HG02884 (cell line): Measurements from ENCODE around the gene PACSIN2.

ENCODE experiments used
- ATAC-seq: cut with Tn5 transposase; IDR thresholded peaks from one replicate; pipeline ENCODE4 v1.9.1; 2021; ENCODE audit warnings: mild to moderate bottlenecking, moderate library complexity; ENCODE audit not compliant: unreplicated experiment

Gene PACSIN2

DNA sequence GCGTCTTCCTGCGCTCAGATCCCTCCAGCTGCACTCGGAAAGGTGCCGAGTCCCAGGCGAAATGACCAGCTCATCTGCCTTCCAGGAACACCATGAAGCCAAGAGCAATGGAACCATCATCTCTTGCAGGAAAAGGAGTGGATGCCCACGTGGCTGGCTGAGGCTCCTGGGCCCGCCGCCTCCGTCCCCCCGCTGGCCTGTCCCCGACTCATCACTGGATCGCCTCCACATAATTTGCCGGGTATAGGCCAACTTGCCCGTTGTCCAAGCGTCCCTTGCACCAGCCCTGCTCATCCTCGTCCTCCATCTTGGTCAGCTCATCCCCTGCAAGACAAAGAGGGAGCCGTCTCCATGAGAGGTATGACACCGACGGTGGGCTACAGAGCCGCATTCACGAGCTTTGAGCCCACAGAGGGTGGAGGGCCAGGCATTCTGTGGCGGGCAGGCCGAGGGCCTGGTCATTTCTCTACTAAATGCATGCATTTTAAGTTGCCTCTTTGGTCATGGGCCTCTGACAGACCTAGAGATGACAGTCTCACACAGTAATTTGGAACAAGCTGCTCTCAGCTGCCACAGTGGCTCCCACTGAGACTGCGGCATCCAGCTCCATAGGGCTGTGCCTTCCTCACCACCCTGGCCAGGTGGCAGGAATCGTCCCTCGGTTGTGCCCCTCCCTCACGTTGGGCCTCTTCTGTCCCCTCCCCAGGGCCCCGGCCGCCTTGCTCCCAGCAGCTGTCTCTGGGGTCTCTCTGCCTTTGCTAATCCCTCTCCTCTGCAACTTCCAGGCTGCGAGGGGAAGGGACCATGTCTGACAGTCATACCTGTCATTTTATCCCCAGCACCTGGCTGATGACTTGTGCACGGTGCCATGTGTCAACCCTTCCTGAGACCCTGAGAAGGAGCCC is 143.6 kb downstream of the PACSIN2 start:
- ATAC-seq, result no peak

DNA sequence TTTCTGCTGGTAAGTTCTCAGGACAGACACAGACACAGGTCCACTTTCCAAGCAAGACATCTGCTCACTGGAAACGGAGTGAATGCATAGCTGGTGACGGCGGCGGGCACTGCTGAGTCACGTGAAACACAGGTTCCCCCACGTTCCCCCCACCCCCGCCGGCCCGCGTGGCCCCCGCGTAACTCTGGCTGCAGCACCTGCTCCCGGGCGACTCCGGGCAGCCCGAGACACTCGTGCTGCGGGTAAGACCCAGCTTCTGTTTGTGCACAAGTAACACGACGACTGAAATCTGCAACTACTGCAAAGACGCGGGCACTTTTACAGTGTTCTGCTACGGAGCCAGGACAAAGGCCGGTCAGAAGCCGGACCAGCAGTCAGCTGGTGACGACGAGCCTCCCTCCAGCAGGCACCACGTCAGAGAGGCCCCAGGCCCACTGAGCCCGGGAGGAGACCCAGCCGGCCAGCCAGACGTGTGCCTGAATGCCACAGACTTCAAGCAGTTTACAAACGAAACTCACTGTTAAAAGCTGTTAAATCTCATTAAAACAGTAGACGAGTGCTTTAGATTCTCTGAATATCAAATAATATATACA is 145.0 kb downstream of the PACSIN2 start:
- ATAC-seq, result no peak

DNA sequence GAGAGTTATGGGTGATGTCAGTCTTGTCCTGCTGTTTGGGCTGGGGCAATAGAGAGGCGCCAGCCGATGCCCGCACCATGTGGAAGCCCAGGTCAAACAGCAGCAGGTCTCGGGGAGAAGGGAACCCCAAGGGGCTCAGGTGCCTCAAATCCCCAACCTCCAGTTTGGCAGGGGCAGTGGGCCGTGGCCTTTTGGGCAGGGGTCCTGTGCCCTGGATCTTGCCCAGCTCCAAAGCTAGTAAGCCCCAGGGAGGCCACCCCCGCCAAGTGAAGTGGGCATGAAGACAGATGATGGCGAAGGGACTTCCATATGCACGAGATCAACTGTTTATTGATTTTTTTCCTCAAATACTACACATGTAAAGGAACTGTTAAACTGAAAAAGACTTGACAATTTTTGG is 145.5 kb downstream of the PACSIN2 start:
- no peak for ATAC-seq

DNA sequence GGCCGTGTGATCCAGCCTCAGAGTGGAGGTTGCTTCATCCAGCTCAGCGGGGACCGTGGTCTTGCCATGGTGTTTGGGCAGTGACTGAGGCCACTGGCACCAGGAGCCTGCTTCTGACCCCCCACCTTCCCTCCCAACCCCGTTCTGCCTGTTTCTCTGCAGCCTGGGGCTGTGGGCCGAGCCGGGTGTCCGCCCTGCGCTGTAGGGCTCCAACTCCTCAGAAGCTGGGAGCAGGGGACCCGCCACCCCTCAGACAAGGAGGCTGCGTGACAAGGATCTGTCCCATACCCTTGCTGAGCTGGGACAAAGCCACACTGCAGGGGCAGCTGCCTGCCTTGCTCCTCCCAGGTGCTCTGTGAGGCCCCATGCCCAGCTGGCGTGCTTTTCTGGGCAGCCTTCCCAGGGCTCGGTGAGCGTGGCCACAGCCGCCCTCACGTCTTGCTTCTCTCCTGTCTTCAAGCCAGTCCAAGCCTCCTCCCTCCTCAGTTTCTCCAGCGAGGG is 146.1 kb downstream of the PACSIN2 start:
- ATAC-seq, result no peak

DNA sequence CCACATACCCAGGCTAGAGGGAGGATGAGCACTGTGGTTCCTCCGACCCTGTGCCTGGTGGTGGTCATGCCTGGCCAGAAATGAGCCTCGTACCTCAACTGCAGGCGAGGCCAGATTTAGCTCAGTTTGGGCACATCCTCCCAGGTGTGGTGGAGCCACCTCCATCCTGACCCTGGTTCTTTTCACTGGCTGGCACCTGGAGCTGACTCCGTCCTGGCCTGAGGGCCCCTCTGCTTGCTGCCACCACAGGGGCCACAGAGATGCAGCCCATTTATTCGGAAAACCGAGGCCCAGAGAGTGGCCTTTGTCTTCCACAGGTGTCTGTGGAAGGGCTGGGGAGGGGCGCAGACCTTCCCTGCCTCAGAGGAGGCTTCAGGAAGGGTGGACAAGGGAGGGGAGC is 148.8 kb downstream of the PACSIN2 start:
- ATAC-seq, result no peak

DNA sequence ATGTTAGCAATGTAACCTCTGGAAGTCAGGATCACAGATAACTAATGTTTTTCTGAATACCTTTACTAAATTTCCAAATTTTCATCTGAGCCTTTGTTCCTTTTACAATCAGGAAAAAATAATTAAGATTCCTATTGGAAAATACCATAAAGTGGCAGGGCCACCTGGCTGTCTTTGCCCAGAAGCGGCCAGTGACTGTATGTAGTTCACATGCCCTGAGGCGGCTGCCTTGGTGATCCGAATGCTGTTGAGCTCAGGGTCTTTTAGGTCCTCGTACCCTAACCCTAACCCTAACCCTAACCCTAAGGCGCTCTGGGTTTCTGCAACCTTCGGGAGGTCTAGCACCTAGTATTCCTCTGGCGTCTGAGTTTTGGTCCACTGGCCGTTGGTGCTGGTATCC is 149.4 kb downstream of the PACSIN2 start:
- ATAC-seq, result no peak

DNA sequence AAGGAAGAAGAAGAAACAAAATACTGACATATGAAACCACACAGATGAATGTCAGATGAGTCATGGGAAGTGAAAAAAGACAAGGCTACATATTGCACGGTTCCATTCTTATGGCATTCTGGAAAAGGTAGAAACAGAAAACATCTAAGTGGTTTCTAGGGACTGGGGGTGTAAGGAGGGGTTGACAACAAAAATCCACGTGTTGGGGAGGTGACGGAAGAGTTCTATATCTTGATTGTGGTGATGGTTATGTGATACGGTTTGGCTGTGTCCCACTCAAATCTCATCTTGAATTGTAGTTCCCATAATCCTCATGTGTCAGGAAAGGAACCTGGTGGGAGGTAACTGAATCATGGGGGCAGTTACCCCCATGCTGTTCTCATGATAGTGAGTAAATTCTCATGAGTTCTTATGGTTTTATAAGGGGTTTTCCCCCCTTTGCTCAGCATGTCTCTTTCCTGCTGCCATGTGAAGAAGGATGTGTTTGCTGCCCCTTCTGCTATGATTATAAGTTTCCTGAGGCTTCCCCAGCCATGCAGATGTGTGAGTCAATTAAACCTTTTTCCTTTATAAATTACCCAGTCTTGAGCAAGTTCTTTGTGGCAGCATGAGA is 151.5 kb downstream of the PACSIN2 start:
- ATAC-seq, result no peak

DNA sequence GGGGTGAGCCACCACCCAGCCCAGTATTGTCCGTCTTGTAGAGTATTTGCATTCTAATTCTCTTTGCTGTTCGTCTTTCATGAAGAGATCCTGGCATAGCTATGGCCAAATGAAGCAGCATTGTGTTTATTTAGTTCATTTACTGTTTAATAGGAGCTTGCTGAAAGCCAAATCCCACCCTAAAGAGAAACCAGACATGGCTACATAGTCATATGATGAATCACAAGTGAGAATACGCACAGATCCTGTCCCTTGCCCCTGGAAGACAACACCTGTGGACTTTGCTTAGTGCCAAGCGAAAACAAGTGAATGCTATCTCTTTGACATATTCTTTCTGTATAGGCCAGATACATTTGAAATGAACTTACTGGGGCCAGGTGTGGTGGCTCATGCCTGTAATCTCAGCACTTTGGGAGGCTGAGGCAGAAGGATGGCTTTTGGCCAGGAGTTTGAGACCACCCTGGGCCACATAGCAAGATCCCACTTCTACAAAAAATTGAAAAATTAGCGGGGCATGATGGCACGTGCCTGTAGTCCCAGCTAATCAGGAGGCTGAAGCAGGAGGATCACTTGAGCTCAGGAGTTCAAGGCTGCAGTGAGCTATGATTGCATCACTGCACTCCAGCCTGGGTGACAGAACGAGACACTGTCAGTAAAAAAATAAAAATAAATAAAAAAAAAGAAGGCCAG is 152.8 kb downstream of the PACSIN2 start:
- ATAC-seq, result no peak

DNA sequence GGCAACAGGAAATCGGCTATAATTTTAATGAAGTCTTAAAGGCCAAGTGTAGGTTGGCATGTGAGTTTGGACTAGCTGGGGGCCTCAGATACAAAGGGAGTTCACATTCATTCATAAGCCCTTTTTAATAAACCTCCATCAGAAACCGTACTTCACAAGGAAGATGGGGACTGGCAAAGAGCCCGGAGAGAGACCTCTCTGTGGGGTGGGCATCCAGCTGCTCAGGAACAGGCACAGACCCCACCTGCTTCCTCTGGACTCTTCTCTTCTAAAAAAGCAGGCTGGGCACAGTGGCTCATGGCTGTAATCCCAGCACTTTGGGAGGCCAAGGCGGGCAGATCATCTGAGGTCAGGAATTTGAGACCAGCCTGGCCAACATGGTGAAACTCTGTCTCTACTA is 154.0 kb downstream of the PACSIN2 start:
- ATAC-seq, result no peak

DNA sequence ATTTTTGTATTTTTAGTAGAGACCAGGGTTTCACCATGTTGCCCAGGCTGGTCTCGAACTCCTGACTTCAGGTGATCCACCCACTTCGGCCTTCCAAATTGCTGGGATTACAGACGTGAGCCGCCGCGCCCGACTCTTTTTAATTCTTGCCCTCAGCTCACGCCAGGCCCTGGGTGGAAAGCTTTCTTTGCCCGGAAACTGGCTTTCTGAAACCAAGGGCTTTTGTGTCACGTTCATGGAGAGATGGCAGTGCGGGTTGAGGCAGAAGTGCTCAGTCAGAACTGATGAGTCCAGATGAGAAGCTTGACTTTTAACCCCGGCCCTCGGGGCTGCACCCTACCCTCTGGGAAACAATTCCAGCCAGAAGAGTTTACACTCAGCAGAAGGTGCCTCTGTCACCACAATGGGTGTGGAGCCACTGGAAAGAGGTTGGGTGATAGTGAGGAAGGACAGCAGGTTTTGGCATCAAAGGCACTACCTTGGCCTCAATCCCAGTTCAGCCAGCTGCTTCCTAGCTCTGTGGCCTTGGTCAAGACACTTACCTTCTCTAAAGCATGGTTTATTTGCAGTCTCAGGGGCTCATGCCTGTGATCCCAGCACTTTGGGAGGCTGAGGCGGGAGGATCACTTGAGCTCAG is 157.0 kb downstream of the PACSIN2 start:
- no peak for ATAC-seq

DNA sequence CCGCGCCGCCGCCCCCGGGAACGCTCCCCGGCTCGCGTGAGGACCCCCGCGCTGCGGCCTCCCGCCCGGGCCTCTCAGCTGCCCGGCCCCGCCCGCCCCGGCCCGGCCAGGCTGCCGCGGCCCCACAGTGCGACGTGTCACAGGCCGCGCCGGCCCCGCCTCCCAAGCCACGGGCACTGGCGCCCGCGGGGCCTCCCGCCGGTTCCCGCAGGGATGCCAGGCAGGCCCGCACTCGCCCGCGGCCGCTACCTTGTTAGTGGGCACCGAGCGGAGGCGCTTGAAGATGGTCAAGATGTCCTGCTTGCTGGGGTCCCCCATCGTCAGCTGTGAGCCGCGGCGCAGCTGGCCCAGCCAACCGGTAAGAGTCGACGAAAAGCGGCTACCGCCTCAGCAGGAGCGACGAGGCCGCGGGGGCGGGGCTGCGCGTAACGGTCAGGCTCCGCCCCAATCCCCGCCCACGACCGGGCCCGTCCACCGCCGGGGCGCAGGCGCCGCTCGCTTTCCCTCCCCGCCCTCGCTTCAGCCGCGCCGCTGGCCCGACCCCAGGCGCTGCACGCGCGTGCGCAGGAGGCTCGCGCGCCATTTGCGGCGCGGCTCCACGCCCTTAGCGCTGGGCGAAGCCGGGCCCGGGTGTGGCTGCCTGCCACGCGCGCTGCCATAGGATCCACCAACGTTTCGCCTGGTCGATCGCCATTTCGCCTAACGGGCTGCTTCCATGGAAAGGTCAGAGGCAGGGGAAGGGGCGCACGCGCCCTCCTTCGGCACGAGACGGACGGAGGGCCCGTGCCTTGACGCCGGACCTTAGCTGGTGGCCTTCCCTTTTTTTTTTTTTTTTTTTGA is 157.9 kb downstream of the PACSIN2 start, which contains the start of gene ARFGAP3:
Gene ARFGAP3, minus strand, starts transcription at position 409 of the 840 bp plus-strand sequence. Its CDS starts 91 bp downstream, at position 318.
- peak; percentile 73 for ATAC-seq

DNA sequence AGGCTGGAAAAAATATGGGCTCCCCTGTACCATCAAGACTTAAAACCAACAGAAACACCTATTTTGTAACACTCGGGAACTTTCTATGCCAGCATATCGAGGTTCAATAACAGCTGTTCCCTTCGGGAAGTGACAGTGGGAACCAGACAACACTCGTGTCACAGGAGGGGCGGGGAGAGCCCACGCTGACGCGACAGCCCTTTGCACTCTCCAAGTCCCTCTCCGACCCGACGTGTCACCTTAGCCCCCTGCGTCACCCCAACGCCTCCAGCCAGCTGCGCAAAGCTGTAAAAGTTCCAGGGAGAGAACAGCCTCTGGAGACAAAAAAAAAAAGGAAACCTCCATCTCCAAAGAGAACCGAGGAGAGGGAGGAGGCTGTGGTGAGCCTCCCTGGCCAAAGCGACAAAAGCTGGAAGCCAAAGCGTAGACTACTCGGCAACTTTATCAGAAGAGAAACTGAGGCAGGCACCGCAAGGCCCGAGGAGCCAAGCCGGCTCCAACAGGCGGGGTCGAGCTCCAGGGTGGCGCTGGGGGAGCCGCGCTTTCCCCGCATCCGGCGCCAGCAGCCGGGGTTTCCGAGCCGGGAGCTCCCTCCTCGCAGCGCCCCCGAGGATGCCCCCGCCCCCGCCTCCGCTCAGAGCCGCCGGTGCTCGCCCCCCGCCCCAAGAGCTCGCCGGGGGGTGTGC is 158.6 kb downstream of the PACSIN2 start:
- peak; percentile 21 for ATAC-seq

DNA sequence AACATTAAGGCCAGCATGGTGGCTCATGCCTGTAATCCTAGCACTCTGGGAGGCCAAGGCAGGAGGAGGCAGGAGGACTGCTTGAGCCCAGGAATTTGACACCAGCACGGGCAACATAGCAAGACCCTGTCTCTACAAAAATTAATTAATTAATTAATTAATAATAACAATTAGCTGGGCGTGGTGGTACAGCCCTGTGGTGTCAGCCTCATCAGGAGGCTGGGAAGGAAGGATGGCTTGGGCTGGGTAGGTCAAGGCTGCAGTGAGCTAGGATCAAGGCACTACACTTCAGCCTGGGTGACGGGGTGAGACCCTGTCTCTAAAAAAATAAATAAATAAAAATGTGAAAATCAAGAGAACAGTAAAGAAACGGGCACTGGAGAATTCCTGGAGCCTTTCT is 159.2 kb downstream of the PACSIN2 start:
- ATAC-seq, result no peak

DNA sequence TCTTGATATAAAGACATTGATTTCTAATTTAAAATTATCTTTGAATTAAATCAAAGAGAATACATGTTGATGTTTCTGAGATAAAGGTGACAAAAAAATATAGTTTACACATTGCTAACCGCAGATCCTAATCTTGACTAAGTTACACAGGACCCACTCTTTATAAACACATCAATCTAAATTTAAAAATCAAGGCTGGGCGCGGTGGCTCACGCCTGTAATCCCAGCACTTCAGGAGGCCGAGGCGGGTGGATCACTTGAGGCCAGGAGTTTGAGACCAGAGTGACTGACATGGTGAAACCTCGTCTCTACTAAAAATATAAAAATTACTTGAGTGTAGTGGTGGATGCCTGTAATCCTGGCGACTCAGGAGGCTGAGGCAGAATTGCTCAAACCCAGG is 159.7 kb downstream of the PACSIN2 start:
- no peak for ATAC-seq

DNA sequence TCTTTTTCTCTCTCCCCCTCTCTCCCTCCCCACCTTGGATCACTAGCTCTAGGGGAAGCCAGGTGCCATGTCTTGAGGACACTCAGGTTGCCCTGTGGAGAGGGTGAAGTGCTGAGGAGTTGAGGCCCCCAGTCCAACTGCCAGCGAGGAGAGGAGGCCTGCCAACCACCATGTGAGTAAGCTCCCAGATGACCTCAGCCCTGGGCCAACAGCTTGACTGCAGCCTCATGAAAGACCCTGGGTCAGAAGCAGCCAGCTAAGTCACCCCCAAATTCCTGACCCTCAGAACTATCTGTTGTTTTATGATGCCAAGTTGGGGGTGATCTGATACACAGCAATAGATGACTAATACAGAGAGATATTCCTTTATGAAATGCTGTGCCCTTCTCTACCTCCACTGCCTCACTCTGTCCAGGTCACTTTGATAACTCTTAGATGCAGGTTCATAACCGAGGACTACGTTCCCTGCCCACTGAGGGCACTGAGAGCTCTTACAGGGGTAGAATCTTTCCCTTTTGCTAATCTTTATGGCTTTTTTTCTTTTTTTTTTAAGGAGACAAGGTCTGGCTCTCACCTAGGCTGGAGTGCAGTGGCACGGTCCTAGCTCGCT is 165.9 kb downstream of the PACSIN2 start:
- ATAC-seq, result no peak

DNA sequence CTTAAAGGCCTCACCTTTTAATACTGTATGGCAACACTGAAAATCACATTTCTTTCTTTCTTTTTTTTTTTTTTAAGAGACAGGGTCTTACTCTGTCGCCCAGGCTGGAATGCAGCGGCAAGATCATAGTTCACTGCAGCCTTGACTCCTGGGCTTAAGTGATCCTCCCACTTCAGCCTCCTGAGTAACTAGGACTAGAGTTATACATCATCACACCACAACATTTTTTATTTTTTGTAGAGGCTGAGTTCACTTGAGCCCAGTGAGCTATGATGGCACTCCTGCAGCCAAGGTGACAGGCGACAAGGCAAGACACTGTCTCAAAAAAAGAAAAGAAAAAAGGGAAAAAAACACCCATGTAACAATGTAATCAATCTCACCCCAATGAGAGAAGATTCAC is 167.8 kb downstream of the PACSIN2 start:
- ATAC-seq, result no peak

DNA sequence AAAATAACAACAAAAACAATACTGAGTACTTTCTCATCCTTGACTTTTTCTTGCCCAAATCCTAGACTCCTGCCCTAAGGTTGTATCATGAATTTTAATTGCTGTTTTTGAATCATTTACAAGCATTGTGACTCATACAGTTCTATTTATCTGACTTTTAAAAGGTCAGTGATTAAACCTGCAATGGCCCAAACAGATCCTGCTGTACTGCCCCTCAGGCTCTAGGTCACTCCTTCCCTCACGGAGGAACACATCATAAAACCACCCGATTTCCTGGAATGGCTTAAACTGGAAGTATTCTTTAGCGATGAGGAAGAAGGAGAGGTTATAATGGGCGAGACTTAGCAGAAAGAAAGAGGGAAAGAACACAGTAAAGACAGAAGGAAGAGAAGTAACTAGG is 170.2 kb downstream of the PACSIN2 start:
- no peak for ATAC-seq

DNA sequence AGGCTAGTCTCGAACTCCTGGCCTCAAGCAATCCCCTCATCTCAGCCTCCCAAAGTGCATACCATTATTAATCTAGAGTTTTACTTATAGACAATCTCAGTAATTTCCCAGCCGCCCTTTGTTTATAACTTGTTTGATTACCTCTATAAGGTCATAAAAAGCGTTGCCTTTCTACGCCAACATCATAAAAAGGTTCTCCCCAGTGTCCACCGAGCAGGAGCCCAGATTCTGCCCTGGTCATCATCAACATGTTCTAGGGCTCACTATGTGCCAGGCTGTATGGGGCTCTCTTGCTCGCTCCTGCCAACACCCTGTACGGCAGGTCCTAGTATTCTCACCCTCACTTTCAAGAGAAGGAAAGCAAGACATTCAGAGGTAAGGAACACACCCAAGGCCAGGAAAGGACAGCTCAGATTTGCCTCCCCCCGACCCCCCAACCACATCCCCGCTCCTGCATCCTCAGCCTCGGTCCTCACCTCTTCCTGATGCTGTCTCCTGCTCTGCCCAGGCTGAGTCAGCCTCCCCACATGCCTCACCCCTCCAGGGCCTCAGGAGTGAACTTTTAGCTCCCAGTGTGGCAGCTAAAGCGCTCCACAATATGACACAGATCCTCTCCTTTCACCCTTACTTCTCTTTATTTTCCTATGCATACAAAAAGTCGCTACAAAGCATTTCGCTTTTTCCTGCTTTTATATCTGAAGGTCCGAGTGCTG is 172.1 kb downstream of the PACSIN2 start:
- ATAC-seq, result no peak
